Measurements from ENCODE around the gene FOXP1.

The FOXP1 gene

DNA sequence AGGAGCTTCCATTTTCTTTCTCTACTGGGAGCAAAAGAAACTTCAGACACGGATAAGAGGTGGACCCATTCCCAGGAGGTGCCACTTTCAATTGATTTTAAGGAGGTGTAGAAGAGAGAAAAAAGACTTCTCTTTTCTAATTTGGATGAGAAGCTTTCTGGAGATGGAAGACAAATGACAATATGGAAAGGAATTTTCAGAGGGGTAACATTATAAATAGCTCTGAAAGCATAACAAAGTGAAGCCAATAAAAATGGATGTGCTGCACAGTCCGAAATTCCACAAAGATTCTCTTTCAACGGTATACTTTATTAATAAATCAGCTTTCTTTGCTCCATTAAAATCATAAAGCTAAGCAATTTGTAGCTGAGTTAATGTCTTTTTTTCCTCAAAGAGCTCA, 663.9 kb downstream of the FOXP1 start:
- TF ChIP-seq CTCF (IDR thresholded peaks at IDR 0.05): no peak
- Histone ChIP-seq H3K36me3 (ENCODE audit: control insufficient read depth, insufficient read depth, low read length) (no peaks in the 10 kb centered on the region), H2AFZ (no peak overlapping the region)

DNA sequence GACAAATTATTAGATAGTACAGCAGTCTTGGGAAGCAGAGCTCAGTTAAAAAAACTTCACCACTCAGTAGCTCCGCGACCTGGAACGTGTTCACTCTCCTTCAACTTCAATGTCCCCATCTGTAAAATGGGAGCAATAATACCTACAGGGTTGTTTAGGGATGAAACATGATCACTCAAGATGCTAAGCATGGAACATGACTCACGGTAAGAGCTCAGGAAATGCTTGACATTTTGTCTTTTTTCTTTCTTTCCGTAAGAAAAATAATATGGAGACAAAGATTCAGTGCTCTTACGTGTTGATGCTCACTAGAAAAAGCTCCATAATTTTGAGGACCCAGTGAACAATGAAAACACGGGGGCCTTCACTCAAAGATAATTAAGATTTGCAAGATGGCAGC, 664.4 kb downstream of the FOXP1 start:
- H3K4me3 ChIP-seq (ENCODE audit: low read depth, low read length): no peak overlapping the region
- no peak overlapping the region for H2AFZ ChIP-seq
- H3K27ac ChIP-seq: no peak overlapping the region
- H3K9me3 ChIP-seq (ENCODE audit: control insufficient read depth, low read length): no peaks in the 10 kb centered on the region
- no peak overlapping the region for H3K4me2 ChIP-seq (ENCODE audit: low read length)
- H3K36me3 ChIP-seq (ENCODE audit: control insufficient read depth, insufficient read depth, low read length): no peaks in the 10 kb centered on the region
- H3K4me1 ChIP-seq: no peaks in the 10 kb centered on the region
- H3K9ac ChIP-seq: no peak overlapping the region
- H3K27me3 ChIP-seq (ENCODE audit: control insufficient read depth, insufficient read depth, low read length): no peaks in the 10 kb centered on the region
- no peak for TF ChIP-seq CTCF (IDR thresholded peaks at IDR 0.05)
- H3K79me2 ChIP-seq: no peaks in the 10 kb centered on the region

More for the DNA sequence above, 663.9 kb downstream of the FOXP1 start:
- H3K9me3 ChIP-seq (ENCODE audit: control insufficient read depth, low read length): no peaks in the 10 kb centered on the region
- H3K4me3 ChIP-seq (ENCODE audit: low read depth, low read length): no peak overlapping the region
- H3K4me1 ChIP-seq: no peaks in the 10 kb centered on the region
- no peaks in the 10 kb centered on the region for H3K79me2 ChIP-seq
- H3K27ac ChIP-seq: no peak overlapping the region
- H3K27me3 ChIP-seq (ENCODE audit: control insufficient read depth, insufficient read depth, low read length): no peaks in the 10 kb centered on the region
- no peak overlapping the region for H3K9ac ChIP-seq
- H3K4me2 ChIP-seq (ENCODE audit: low read length): no peak overlapping the region

- no peak overlapping the region for H3K27ac ChIP-seq
- H3K9me3 ChIP-seq (ENCODE audit: control insufficient read depth, low read length): no peaks in the 10 kb centered on the region
- no peaks in the 10 kb centered on the region for H3K79me2 ChIP-seq
- H2AFZ ChIP-seq: no peak overlapping the region
- H3K27me3 ChIP-seq (ENCODE audit: control insufficient read depth, insufficient read depth, low read length): no peaks in the 10 kb centered on the region
- no peak for TF ChIP-seq CTCF (IDR thresholded peaks at IDR 0.05)
- H3K4me3 ChIP-seq (ENCODE audit: low read depth, low read length): no peak overlapping the region
- H3K4me2 ChIP-seq (ENCODE audit: low read length): no peak overlapping the region
- H3K9ac ChIP-seq: no peak overlapping the region
- no peaks in the 10 kb centered on the region for H3K36me3 ChIP-seq (ENCODE audit: control insufficient read depth, insufficient read depth, low read length)
- no peaks in the 10 kb centered on the region for H3K4me1 ChIP-seq
These were observed 667.0 kb downstream of the FOXP1 start for GRCh38 chr3:70916375-70917055.

DNA sequence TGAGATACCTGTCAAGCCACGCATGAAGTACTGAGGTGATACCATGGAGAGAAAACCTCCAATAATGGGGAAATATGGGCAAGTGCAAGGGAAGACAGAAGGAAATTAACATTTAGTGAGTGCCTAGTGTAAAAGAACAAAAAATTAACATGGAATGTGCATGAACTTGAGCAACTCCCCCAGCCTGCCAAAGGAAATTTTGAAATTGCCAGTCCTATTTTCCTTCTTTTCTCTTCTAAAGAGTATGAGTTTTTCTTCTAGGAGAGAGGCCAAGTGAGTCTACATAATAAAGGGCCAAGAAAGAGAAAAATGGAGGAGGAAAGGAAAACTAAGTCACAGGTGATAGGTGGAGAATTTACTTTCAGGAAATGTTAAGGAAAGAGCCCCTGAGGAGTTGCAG, 668.7 kb downstream of the FOXP1 start:
- Histone ChIP-seq H3K9me3 (ENCODE audit: control insufficient read depth, low read length) (no peaks in the 10 kb centered on the region), H3K4me2 (ENCODE audit: low read length) (no peak overlapping the region), H3K9ac (no peak overlapping the region), H3K79me2 (no peaks in the 10 kb centered on the region), H3K27ac (no peak overlapping the region), H3K4me3 (ENCODE audit: low read depth, low read length) (no peak overlapping the region), H3K27me3 (ENCODE audit: control insufficient read depth, insufficient read depth, low read length) (no peaks in the 10 kb centered on the region), H3K36me3 (ENCODE audit: control insufficient read depth, insufficient read depth, low read length) (no peaks in the 10 kb centered on the region), H2AFZ (no peak overlapping the region), H3K4me1 (no peaks in the 10 kb centered on the region)
- TF ChIP-seq CTCF (IDR thresholded peaks at IDR 0.05): no peak

- Histone ChIP-seq H3K4me2 (ENCODE audit: low read length) (no peak overlapping the region), H3K4me1 (no peaks in the 10 kb centered on the region), H3K9me3 (ENCODE audit: control insufficient read depth, low read length) (no peaks in the 10 kb centered on the region), H3K27ac (no peak overlapping the region), H3K79me2 (no peaks in the 10 kb centered on the region), H2AFZ (no peak overlapping the region), H3K27me3 (ENCODE audit: control insufficient read depth, insufficient read depth, low read length) (no peaks in the 10 kb centered on the region), H3K4me3 (ENCODE audit: low read depth, low read length) (no peak overlapping the region), H3K36me3 (ENCODE audit: control insufficient read depth, insufficient read depth, low read length) (no peaks in the 10 kb centered on the region), H3K9ac (no peak overlapping the region)
- TF ChIP-seq CTCF (IDR thresholded peaks at IDR 0.05): no peak
These were observed 671.8 kb downstream of the FOXP1 start for GRCh38 chr3:70911719-70912118.

Data from parathyroid adenoma (tissue), 2 donors.